Measurements from ENCODE around the gene RAD51B. TPM values are rescaled to one million over a fixed set of nuclear protein-coding genes. Genes with fewer than 3 reads are reported as not detected.

Gene RAD51B
- total RNA-seq, 1 experiment from 2014 or later = 16.7 TPM

DNA sequence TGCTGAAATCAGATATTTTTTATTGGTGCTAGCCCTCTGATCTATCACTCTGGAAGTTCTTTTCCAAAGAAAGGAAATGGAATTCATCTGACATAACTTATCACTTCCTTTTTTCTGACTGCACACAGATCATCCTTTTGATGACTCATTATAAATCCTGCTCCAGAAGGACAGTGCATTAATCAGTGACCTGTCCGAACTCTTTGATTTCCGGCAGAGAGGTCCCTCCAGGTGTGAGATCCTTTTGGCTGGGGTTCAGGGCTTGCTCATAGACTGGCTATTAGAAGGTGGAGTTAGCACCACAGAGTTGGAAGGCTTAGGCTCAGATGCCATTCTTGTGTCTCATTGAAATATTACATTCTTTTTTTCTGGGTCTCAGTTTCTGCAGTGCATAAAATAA lies 645.1 kb downstream of the RAD51B start:
- H3K9ac ChIP-seq (ENCODE audit: extremely low read depth, insufficient read length, low read length) = no peak overlapping the region
- no peak overlapping the region for H2AFZ ChIP-seq (ENCODE audit: low read length)
- WGBS (ENCODE audit: extremely low coverage, insufficient read length, low lambda C conversion rate) = no CpG with 5 or more reads among the region's 2 CpGs
- Mint-ChIP-seq H3K36me3 (ENCODE audit: insufficient read depth in 1 of 3, low read depth in 3 of 3) (no peaks in the 10 kb centered on the region; a peak in 1 of 7 replicates), H3K4me1 (peaks cover 14 to 22% of the 10 kb centered on the region in 2 experiments), H3K27ac (no peak overlapping the region), H3K9me3 (no peaks in the 10 kb centered on the region), H3K27me3 (ENCODE audit: low read depth) (no peaks in the 10 kb centered on the region), H3K4me3 (no peak overlapping the region; a peak in 1 of 5 replicates)
- no peak overlapping the region for H4K8ac ChIP-seq (replicated peaks; ENCODE audit: insufficient read length, low read depth, low read length)
- H2BK120ac ChIP-seq (ENCODE audit: low read depth, low read length, poor library complexity, severe bottlenecking) = no peak overlapping the region
- H2BK12ac ChIP-seq (ENCODE audit: insufficient read length, low read depth, low read length) = no peak overlapping the region
- TF ChIP-seq, protein P1, sequence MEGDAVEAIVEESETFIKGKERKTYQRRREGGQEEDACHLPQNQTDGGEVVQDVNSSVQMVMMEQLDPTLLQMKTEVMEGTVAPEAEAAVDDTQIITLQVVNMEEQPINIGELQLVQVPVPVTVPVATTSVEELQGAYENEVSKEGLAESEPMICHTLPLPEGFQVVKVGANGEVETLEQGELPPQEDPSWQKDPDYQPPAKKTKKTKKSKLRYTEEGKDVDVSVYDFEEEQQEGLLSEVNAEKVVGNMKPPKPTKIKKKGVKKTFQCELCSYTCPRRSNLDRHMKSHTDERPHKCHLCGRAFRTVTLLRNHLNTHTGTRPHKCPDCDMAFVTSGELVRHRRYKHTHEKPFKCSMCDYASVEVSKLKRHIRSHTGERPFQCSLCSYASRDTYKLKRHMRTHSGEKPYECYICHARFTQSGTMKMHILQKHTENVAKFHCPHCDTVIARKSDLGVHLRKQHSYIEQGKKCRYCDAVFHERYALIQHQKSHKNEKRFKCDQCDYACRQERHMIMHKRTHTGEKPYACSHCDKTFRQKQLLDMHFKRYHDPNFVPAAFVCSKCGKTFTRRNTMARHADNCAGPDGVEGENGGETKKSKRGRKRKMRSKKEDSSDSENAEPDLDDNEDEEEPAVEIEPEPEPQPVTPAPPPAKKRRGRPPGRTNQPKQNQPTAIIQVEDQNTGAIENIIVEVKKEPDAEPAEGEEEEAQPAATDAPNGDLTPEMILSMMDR (conservative IDR thresholded peaks at IDR 0.05) = no peak
- peak overlapping the region; percentile 60 for H2BK20ac ChIP-seq (ENCODE audit: low read depth, low read length, poor library complexity, severe bottlenecking)
- H3K27ac ChIP-seq (ENCODE audit: insufficient read length, low read depth, low read length) = no peak overlapping the region
- H4K91ac ChIP-seq (ENCODE audit: insufficient read length, low read depth, low read length) = no peak overlapping the region
- H4K20me1 ChIP-seq (ENCODE audit: control insufficient read depth, insufficient read depth, insufficient read length) = no peaks in the 10 kb centered on the region
- no peak overlapping the region for H3K56ac ChIP-seq (ENCODE audit: insufficient read length, low read depth, low read length)
- H3K18ac ChIP-seq (ENCODE audit: insufficient read length, low read depth, low read length) = no peak overlapping the region
- no peak overlapping the region for H3K4ac ChIP-seq (ENCODE audit: low read depth, low read length)
- H3K4me1 ChIP-seq (ENCODE audit: insufficient read depth, low read length) = no peaks in the 10 kb centered on the region
- no peak overlapping the region for H3K14ac ChIP-seq (ENCODE audit: insufficient read depth, low read length)
- no peaks in the 10 kb centered on the region for H3K79me2 ChIP-seq (ENCODE audit: insufficient read depth, low read length)
- no peak overlapping the region for H2BK15ac ChIP-seq (ENCODE audit: low read depth, low read length)
- H2BK5ac ChIP-seq (ENCODE audit: insufficient read length, low read length) = no peak overlapping the region
- no peaks in the 10 kb centered on the region for H3K79me1 ChIP-seq (ENCODE audit: insufficient read depth, low read depth, low read length, poor library complexity, severe bottlenecking)
- no peak overlapping the region for H3T11ph ChIP-seq (ENCODE audit: low read length)
- no peaks in the 10 kb centered on the region for H3K27me3 ChIP-seq (ENCODE audit: insufficient read depth, low read length)
- no peak for DNase-seq
- H3K23me2 ChIP-seq (ENCODE audit: insufficient read length, low read depth, low read length, poor library complexity, severe bottlenecking) = no peaks in the 10 kb centered on the region
- no peak overlapping the region for H3K4me2 ChIP-seq (ENCODE audit: insufficient read depth, insufficient read length, low read length)
- no peak overlapping the region for H3K23ac ChIP-seq (ENCODE audit: insufficient read length, low read depth, low read length)
- H2AK5ac ChIP-seq (ENCODE audit: insufficient read length, low read length) = no peak overlapping the region
- H4K5ac ChIP-seq (ENCODE audit: insufficient read length, low read depth, low read length) = no peak overlapping the region
- no peaks in the 10 kb centered on the region for H3K9me3 ChIP-seq (ENCODE audit: control insufficient read depth, low read depth, low read length)
